GM19372 (cell line): ENCODE results near the gene SLC25A2.
A peak's percentile ranks its signal among the peaks of the same experiment; 100 is the strongest.
"Not testable (repeated sequence)": the region's sequence is repeated elsewhere in the genome, so short reads cannot be mapped to it uniquely, and the experiment has no call there.

Experiments
- ATAC-seq: cut with Tn5 transposase; IDR thresholded peaks from one replicate; pipeline ENCODE4 v1.9.1; 2021; ENCODE audit warnings: mild to moderate bottlenecking, low read depth, moderate library complexity; ENCODE audit not compliant: unreplicated experiment

SLC25A2 gene

DNA sequence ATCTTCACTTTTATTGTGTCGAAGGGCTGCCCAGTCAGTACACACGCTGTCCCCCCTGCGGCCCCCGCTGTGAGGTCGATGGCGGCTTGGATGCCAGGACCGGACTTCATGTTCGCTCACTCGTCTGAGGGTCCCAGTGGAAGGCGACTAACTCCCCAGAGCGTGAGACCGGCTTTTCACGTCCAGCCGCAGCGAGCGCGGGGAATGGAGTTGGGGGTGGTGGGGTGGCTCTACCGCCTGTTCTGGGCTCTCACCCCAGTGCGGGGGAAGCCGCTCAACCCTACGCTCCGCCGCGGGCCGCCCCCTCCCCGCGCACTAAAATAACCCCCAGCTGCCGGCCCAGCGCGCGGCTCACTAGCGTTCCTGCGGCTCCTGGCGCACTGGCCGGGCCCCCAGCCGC, at the start of gene SLC25A2:
Gene SLC25A2, minus strand, starts transcription at position 294 of the 400 bp plus-strand sequence. Its CDS starts 184 bp downstream, at position 110.
- ATAC-seq, result no peak

DNA sequence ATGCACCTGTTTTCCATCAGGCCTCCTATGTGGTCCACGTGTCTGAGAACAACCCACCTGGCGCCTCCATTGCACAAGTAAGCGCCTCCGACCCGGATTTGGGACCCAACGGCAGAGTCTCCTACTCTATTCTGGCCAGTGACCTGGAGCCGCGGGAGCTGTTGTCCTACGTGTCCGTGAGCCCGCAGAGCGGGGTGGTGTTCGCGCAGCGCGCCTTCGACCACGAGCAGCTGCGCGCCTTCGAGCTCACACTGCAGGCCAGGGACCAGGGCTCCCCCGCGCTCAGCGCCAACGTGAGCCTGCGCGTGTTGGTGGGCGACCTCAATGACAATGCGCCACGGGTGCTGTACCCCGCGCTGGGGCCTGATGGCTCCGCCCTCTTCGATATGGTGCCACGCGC, 47.7 kb upstream of the SLC25A2 start:
- ATAC-seq, result no peak

DNA sequence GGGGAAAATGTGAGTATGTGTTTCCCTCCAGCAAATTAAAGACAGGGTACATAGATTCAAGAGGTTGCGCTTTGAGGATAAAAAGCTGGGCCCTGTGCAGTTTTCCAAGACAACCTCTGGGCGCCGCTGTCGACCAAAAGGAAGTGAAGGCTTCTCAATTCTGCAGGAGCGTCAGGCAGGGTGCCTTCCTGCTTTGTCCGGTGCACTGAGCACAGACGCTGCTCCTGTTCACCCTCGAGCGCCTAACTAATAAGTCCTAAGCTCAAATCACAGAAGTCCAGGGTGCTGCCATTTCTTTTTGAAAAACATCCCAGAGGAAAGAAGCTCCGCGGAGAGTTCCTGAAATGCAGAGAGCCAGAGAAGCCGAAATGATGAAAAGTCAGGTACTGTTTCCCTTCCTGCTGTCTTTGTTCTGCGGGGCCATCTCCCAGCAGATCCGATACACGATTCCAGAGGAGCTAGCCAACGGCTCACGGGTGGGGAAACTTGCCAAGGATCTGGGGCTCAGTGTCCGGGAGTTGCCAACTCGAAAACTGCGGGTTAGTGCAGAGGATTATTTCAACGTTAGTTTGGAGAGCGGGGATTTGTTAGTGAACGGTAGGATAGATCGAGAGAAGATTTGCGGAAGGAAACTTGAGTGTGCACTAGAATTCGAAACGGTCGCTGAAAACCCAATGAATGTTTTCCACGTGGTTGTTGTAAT, 46.2 kb upstream of the SLC25A2 start, which contains the start of gene PCDHGB1:
Gene PCDHGB1, plus strand, starts transcription at position 183 of the 703 bp plus-strand sequence. Its CDS starts 162 bp downstream, at position 345.
- ATAC-seq, result no peak

DNA sequence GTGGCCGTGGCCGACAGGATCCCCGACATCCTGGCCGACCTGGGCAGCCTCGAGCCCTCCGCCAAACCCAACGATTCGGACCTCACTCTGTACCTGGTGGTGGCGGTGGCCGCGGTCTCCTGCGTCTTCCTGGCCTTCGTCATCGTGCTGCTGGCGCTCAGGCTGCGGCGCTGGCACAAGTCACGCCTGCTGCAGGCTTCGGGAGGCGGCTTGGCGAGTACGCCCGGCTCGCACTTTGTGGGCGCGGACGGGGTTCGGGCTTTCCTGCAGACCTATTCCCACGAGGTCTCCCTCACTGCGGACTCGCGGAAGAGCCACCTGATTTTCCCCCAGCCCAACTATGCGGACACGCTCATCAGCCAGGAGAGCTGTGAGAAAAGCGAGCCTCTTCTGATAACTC, 42.2 kb upstream of the SLC25A2 start:
- not testable (repeated sequence) for ATAC-seq

DNA sequence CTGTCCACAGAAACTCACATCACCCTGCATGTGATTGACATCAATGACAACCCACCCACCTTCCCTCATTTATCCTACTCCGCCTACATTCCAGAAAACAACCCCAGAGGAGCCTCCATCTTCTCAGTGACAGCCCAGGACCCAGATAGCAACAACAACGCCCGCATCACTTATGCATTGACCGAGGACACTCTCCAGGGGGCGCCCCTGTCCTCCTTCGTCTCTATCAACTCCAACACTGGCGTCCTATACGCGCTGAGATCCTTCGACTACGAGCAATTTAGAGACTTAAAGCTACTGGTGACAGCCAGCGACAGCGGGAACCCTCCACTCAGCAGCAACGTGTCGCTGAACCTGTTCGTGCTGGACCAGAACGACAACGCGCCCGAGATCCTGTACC, 41.5 kb upstream of the SLC25A2 start:
- no peak for ATAC-seq

DNA sequence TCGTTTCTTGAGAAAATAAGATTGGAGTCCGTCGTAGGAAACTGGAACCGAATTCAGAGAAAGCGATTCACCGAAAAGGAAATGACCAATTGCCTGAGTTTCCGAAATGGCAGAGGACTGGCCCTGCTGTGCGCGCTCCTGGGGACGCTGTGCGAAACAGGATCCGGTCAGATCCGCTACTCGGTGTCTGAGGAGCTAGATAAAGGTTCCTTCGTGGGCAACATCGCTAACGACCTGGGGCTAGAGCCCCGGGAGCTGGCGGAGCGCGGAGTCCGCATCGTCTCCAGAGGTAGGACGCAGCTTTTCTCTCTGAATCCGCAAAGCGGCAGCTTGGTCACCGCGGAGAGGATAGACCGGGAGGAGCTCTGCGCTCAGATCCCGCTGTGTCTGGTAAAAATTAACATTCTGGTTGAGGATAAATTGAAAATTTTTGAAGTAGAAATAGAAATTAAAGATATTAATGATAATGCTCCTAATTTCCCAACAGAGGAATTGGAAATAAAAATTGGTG, 40.2 kb upstream of the SLC25A2 start:
- no peak for ATAC-seq

DNA sequence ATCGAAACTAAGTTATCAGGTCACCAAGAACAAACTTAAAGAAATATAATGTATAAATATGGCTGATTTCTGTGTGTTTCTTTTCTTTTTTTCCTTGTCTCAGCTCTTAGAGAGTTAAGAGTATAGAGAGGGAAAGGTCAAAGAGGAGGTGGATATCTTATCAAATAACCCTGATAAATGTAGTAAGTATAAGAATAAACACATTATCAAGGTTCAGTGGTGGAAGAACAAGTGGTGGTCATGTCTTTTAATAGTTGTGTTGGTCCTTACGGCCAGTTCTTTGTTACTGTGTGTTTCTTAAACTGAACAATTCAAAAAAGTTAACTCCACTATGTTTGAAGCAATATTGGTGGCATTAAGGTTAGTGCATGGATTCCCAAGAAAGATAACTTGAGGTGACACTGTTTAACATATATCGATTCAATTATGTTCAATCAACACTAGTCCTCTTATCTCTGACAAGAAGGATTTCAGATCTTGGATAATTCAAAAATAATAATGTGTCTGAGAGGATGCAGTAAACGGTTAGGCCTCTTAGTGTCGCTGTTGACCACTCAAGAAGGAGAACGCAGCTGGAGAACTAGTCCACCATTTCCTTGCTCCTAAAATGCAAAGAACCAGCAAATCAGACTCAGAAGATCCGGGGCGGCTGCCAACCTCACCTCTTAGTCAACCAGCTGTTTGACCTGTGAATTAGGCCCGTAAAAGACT, 39.5 kb upstream of the SLC25A2 start, which contains the start of gene PCDHGA3:
Gene PCDHGA3, plus strand, starts transcription at position 588 of the 711 bp plus-strand sequence. CDS start 205 bp downstream, outside the sequence.
- ATAC-seq, result no peak

DNA sequence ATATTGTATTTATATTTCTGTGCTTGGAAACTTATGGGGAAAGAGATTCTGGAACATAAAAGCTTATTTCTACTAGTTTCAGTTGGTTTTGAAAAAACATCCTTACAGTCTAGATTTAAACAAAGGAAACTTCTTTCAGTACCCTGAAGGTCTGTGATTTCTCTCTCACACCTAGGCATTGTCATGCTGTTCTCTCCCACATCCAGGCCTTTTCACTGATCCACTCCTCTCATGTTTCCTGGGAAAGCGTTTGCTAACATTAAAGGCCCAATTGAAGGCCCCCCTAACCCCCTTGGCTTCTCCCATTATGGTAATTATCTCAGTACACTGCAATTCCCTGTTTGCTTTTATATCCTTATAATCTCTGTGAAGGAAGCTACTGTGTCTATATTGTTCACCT, 38.9 kb upstream of the SLC25A2 start:
- ATAC-seq, result no peak

DNA sequence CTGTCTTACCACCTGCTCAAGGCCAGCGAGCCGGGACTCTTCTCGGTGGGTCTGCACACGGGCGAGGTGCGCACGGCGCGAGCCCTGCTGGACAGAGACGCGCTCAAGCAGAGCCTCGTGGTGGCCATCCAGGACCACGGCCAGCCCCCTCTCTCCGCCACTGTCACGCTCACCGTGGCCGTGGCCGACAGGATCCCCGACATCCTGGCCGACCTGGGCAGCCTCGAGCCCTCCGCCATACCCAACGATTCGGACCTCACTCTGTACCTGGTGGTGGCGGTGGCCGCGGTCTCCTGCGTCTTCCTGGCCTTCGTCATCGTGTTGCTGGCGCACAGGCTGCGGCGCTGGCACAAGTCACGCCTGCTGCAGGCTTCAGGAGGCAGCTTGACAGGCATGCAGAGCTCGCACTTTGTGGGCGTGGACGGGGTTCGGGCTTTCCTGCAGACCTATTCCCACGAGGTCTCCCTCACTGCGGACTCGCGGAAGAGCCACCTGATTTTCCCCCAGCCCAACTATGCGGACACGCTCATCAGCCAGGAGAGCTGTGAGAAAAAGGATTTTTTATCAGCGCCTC, 37.0 kb upstream of the SLC25A2 start:
- ATAC-seq, result not testable (repeated sequence)

DNA sequence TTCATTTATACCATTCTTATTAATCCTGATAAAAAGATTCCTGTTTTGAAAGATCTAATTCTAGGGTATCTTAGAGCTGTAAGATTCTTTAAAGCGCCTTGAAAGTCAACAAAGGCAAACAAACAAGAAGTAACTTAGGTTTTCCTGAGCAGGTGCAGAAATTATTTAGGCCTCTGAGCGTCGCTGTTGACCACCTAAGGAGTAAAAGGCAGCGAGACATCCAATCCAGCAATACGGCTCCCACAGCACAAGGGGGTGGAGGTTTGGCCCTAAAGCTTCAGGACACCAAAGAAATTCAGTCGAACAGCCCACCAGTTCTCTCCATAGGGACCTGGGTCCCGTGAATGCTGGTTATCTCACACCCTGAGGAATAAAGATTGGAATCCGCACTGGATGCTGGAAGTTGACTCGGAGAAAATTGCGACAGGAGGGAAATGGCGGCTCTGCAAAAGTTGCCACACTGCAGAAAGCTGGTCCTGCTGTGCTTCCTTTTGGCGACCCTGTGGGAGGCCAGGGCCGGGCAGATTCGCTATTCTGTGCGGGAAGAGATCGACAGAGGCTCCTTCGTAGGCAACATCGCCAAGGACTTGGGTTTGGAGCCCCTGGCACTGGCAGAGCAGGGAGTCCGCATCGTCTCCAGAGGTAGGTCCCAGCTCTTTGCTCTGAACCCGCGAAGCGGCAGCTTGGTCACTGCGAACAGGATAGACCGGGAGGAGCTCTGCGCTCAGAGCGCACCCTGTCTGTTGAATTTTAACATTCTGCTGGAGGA, 34.9 kb upstream of the SLC25A2 start, which contains the start of gene PCDHGA2:
Gene PCDHGA2, plus strand, starts transcription at position 223 of the 769 bp plus-strand sequence.
- ATAC-seq, result no peak

DNA sequence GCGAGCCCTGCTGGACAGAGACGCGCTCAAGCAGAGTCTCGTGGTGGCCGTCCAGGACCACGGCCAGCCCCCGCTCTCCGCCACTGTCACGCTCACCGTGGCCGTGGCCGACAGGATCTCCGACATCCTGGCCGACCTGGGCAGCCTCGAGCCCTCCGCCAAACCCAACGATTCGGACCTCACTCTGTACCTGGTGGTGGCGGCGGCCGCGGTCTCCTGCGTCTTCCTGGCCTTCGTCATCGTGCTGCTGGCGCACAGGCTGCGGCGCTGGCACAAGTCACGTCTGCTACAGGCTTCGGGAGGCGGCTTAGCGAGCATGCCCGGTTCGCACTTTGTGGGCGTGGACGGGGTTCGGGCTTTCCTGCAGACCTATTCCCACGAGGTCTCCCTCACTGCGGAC, 28.7 kb upstream of the SLC25A2 start:
- ATAC-seq, result not testable (repeated sequence)

DNA sequence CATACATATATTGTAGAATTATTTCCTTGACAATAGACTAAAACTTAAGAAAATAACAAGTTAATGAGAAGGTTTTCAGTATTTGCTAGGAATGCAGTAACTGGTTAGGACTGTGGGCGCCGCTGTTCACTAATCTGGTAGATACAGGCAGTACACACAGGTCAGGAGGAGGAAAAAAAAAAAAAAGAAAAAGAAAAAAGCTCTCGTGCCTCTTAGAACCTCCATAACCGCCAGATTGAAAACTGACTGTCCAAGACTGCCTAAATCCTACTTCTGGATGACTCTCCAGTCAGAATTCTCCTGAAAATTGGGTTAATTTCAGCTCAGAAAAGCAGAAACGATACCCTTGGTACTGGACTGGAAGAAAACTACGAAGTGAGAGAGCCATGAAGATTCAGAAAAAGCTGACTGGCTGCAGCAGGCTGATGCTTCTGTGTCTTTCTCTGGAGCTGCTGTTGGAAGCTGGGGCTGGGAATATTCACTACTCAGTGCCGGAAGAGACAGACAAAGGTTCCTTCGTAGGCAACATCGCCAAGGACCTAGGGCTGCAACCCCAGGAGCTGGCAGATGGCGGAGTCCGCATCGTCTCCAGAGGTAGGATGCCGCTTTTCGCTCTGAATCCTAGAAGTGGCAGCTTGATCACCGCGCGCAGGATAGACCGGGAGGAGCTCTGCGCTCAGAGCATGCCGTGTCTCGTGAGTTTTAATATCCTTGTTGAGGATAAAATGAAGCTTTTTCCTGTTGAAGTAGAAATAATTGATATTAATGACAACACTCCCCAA, 26.6 kb upstream of the SLC25A2 start, which contains the start of gene PCDHGA1:
Gene PCDHGA1, plus strand, starts transcription at position 216 of the 782 bp plus-strand sequence.
- ATAC-seq, result no peak

DNA sequence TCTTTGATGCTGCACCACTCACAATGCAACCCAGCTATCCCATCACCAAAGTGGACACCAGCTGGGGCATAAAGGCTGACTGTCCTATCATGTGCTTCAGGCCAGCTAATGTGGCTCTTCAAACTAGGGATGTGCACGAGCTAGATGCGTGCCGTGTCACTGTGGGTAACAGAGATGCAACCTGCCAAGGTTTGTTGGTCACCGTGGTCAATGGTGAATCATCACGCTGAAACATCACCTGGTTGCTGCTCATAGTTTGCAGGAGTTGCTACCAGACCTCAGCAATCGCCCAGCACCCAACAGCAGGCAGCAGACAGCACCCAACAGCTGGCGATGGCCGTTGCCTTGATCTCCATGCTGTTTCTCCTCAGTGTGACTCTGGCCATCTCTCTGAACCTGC, 24.4 kb upstream of the SLC25A2 start:
- ATAC-seq, result no peak

DNA sequence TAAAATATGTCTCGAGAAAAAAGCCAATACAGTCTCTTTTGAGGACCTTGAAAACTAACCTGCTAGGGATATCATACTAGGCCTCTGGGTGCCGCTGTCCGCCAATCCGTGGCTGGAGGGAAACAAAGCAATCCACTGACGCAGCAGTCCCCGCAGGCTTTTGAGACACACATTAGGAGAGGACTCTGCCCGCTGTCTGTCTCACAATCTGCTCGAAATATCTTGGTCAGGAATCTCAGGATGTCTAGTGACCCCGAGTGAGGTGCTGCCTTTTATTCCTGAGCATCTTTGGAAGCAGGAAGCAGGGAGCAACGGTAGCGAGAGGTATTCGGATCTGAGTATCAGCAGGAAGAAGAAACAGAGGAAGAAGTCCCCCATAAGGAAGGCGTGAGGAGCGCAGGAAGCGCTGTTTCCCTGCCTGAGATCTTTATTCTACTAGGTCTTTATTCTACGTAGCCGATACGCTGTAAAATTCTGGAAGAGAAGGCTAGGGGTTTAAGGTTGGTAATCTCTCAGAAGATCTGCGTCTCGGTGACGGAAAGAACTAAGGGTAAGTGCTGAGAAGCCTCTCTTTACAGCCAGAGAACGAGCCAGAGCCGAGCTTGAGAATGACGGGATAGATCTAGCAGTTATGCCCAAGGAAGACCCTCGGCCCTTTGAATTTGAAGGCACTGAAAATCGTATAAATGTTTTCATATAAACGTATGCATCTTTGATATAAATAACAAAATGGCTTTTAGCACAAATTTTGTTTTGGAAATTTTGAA, 22.4 kb upstream of the SLC25A2 start:
- ATAC-seq, result no peak

DNA sequence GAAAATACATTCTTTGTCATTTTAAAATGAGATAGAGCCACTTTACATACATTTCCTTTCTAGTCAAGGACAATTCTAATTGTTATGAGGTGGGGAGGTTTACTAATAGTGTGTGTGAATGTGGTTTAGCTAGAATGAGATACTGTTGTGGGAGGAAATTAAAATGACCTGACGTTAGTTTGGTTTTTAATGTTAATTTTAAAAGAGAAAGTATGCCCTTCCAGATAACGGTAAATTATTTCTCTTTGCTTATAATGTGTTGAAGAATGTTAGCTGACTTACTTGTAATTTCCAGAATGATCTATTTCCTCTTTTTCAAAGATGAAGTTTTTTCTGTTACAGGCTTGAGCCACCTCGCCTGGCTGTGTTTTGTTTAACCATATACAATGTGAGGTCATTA, 18.4 kb upstream of the SLC25A2 start:
- ATAC-seq, result no peak

DNA sequence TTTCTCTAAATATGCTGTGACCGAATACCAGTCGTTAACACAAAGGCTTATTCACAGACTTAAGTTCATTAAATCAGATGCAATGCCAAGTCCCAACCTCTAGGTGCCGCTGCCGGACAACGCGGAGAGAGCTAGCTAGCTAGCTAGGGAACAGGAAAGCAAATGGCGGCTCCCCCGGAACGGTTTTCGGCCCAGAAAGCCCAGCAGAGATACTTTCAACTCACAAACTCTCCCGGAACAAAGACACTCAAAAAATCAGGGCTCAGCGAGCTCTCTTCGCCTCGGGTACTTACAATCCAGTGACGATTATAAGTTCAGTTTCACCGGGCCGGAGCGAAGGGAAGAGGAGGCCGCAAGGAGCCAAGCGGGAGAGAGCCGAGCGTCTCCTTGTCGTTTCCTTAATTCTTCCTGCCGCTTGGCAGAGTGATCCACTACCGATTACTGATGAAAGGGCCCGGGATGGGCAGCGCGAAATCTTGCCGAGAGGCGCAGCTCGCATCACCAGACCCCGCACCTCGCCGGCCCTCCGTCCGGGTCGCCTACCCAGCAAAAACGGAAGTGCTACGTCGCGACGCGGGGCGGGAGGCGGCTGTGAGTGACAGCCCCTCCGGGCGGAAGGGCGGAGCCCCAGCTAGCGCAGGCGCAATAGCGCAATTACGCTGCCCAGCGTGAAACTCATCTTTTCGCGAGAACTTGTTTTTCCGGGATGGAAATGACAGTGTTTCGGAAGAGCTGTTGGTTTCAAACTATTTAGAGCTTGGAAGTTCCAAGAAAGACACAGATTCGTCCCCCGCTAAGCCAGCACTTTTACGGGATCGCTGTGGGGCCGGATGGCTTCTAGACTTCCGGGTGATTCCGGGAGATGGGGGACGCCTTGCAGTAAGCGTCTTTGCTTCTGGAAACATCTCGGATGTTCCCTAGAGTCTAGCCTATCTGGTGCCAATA, 16.6 kb upstream of the SLC25A2 start, which contains the start of gene TAF7:
Gene TAF7, minus strand, starts transcription at position 560 of the 945 bp plus-strand sequence. CDS start 740 bp downstream, outside the sequence.
- peak; percentile 93 for ATAC-seq

DNA sequence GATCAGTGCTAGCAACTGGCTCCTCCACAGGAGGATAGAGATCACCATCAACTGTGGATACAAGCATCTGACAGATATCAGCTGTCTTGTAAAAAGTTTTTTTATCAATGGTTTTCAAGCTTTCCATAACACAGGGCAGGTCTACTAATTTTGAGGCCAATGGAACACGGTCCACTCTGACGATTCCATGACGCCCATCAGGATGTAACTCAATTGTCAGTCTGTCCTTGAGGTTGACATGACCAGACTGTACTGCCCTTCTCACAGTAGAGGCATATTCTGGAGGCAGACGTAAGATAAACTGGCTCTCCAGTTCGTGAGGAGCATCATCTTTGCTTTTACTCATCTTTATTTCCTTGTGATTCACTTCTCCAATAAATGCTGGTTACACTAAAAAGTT, 15.8 kb upstream of the SLC25A2 start:
- ATAC-seq, result no peak
